Sigmoid colon (tissue), 3 donors: ENCODE data around the gene DDX6.

Experiments used
- CTCF ChIP-seq, 4 experiments: fragments of 450-650 bp in 3 of 4; fragments of 200-600 bp in 1 of 4; IDR thresholded peaks; one replicate each; pipeline ENCODE4 v1.5.1; 2016 to 2019; ENCODE audit warnings: antibody characterized with exemption in 4 of 4, mild to moderate bottlenecking in 3 of 4, moderate library complexity in 2 of 4
- POLR2A ChIP-seq, 2 donors: fragments of 450-650 bp; IDR thresholded peaks; one replicate each; pipeline ENCODE4 v1.6.1; 2016; ENCODE audit warnings: antibody characterized with exemption in 2 of 2, mild to moderate bottlenecking in 2 of 2, moderate library complexity in 2 of 2

DNA sequence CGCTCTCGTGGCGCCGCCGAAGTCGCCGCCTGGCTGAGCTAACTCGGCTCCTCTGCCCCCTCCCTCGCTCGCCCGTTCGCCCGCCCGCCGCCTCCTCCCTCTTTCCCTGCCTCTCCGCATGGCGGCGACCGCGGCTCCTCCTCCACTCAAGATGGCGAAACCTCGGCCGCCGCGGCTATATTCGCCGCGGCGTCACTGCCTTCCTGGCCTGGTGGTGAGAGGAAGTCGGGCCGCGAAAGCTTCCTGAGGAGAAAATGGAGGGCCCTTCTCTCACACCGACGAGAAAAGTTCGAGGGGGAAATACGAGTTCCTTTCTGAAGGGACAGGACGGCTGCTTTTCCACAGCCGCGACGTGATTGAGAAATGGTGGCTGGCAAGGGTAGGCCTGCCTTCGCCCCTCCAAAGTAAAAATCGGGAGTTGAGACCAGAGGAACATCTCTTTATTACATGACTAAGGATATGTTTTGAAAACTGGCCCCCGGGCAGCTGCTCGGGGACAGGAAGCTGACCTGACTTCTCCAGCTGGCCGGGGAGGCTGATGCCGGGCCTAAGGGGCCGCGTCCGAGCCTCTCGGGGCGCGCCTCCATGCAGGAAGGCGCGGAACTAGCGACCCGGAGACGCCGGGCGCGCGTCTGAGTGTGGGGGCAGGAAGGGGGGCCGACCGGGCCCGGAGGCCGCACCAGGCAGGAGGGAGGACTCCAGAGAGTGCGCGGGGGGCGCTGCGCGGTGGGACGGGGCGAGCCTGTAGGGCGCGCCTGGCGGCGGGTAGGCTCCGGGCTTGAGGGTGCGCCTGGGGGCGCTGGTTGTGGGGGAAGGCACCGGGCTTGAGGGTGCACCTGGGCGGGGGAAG, at the start of gene DDX6:
- TF ChIP-seq CTCF (IDR thresholded peaks at IDR 0.05): peak in 1 of 4 experiments; percentile 37
- TF ChIP-seq POLR2A (IDR thresholded peaks at IDR 0.05): peak; percentile 84 to 90
